ENCODE measurements around the gene FGD6.

- TF ChIP-seq CTCF (IDR thresholded peaks at IDR 0.05) = no peak
- no peak for TF ChIP-seq POLR2AphosphoS5 (IDR thresholded peaks at IDR 0.05)
- no peak for TF ChIP-seq POLR2A (IDR thresholded peaks at IDR 0.05)
Measured at GRCh38 chr12:95151821-95152220, 65.4 kb downstream of the FGD6 start.
